PC-9 (cell line): ENCODE data around the gene GALNT13. TPM values are rescaled to one million over a fixed set of nuclear protein-coding genes. Genes with fewer than 3 reads are reported as not detected.

Experiments used
- BruUV-seq: library from RNA; stranded (reverse); fragments of 400-500 nt; replicated peaks from 2 replicates; lab custom pipeline; 2021; lab: Mats Ljungman, UMichigan
- CTCF ChIA-PET: fragments of 300-600 bp; sonication (Branson Sonifier 250); formaldehyde crosslinking; loops from one replicate; lab custom pipeline; 2022; ENCODE audit warnings: antibody characterized with exemption; lab: Charles Lee
- POLR2A ChIA-PET: fragments of 300-600 bp; sonication (Branson Sonifier 250); formaldehyde crosslinking; loops from one replicate; lab custom pipeline; 2022; ENCODE audit warnings: antibody characterized with exemption; ENCODE audit not compliant: unreplicated experiment; lab: Charles Lee
- DNase-seq, 2 experiments: peaks; one replicate each; pipeline versions ENCODE4 v3.0.0 to v3.0.0-alpha.2; 2015 to 2022; ENCODE audit warnings: mixed read lengths in 1 of 2
- H2AFZ ChIP-seq: fragments of 200-600 bp; sonication (generic); 2 replicates; pipeline ENCODE4 v1.8.1; 2017; ENCODE audit warnings: antibody characterized with exemption
- H3F3A ChIP-seq: fragments of 200-600 bp; sonication (generic); 2 replicates; pipeline ENCODE4 v1.8.1; 2017; ENCODE audit warnings: antibody characterized with exemption, mild to moderate bottlenecking, low read depth; ENCODE audit not compliant: insufficient read depth
- H3K27ac ChIP-seq: fragments of 200-600 bp; sonication (generic); 2 replicates; pipeline ENCODE4 v1.6.1; 2016; ENCODE audit warnings: mixed run types
- H3K27me3 ChIP-seq: fragments of 200-600 bp; sonication (generic); 2 replicates; pipeline ENCODE4 v1.6.1; 2016; ENCODE audit warnings: low read depth, mixed run types; ENCODE audit not compliant: insufficient read depth
- H3K36me3 ChIP-seq: fragments of 200-600 bp; sonication (generic); 2 replicates; pipeline ENCODE4 v1.6.1; 2016; ENCODE audit warnings: low read depth, mixed run types
- H3K4me1 ChIP-seq: fragments of 200-600 bp; sonication (generic); replicated peaks from 2 replicates; pipeline ENCODE4 v1.6.1; 2016; ENCODE audit warnings: mixed run types; ENCODE audit not compliant: insufficient read depth
- H3K4me2 ChIP-seq: fragments of 200-600 bp; sonication (generic); 2 replicates; pipeline ENCODE4 v1.6.1; 2017; ENCODE audit warnings: mixed run types
- H3K4me3 ChIP-seq: fragments of 200-600 bp; sonication (generic); 2 replicates; pipeline ENCODE4 v1.6.1; 2016; ENCODE audit warnings: mixed run types
- H3K79me2 ChIP-seq: fragments of 200-600 bp; sonication (generic); 2 replicates; pipeline ENCODE4 v1.6.1; 2017; ENCODE audit warnings: low read depth, mixed run types
- H3K9me2 ChIP-seq: fragments of 200-600 bp; sonication (generic); 2 replicates; pipeline ENCODE4 v1.8.1; 2017; ENCODE audit warnings: mild to moderate bottlenecking; ENCODE audit not compliant: insufficient read depth
- H3K9me3 ChIP-seq: fragments of 200-600 bp; sonication (generic); 2 replicates; pipeline ENCODE4 v1.8.1; 2016; ENCODE audit warnings: low read depth; ENCODE audit not compliant: insufficient read depth
- H4K20me1 ChIP-seq: fragments of 200-600 bp; sonication (generic); 2 replicates; pipeline ENCODE4 v1.8.1; 2017; ENCODE audit not compliant: insufficient read depth
- EZH2 ChIP-seq: fragments of 200-600 bp; sonication (generic); IDR thresholded peaks from 2 replicates; pipeline ENCODE4 v1.8.0; 2017; ENCODE audit warnings: antibody characterized with exemption, low read depth
- intact Hi-C: fragments of 100-400 bp; cut with micrococcal nuclease; formaldehyde crosslinking; loops from one replicate; pipeline ENCODE4 v1.10.0; 2022; ENCODE audit not compliant: unreplicated experiment
- total RNA-seq: library from RNA; stranded (reverse); gene quantifications from 2 replicates; pipeline ENCODE4 v1.2.3, GENCODE V29; 2021
- TF ChIP-seq, protein P1 (sequence below): fragments of 200-600 bp; sonication (generic); conservative IDR thresholded peaks from 2 replicates; pipeline ENCODE4 v1.6.1; 2017; ENCODE audit warnings: mixed run types, antibody characterized with exemption, mild to moderate bottlenecking, moderate library complexity

GALNT13 gene
- total RNA-seq, 1 experiment from 2014 or later: 3.6 TPM

DNA sequence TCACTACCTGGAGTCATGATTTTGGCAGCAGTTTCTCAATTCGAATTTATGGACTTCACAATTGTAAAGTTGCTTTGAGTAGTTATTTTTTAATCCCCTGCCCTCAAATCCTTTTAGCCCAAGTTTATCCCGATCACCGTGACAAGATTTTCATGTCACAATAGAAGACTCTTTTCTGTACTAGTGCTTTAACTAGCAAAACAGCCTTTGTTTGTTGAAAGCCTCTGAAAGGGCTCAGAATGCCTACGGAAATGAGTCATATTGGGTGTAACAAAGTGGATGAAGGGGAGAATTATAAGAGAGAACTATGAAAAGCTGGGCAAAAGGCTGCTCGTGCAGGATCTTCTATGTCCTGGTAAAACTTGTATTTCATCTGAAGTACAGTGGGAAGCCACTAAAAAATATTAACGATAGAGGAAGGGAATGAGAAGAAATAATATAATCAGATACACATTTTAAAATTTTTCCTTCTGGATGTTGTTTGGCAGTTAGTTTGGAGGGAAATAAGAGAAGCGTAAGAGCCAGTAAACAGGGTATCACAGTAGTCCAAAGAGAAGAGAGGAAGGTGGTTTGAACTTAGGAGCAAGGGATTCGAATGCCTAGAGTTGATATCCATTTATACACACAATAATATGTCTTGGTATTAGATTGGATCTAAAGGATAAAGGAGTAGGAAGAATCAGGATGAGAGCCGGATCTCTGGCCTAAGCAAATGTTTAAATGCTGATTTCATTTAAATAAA, 114.9 kb downstream of the GALNT13 start:
- H3K4me1 ChIP-seq: peaks cover 12% of the 10 kb centered on the region; the same call in 1 of the 2 replicates
- BruUV-seq: TSS peak; percentile 39
- no peaks in the 10 kb centered on the region for H4K20me1 ChIP-seq
- TF ChIP-seq, protein P1, sequence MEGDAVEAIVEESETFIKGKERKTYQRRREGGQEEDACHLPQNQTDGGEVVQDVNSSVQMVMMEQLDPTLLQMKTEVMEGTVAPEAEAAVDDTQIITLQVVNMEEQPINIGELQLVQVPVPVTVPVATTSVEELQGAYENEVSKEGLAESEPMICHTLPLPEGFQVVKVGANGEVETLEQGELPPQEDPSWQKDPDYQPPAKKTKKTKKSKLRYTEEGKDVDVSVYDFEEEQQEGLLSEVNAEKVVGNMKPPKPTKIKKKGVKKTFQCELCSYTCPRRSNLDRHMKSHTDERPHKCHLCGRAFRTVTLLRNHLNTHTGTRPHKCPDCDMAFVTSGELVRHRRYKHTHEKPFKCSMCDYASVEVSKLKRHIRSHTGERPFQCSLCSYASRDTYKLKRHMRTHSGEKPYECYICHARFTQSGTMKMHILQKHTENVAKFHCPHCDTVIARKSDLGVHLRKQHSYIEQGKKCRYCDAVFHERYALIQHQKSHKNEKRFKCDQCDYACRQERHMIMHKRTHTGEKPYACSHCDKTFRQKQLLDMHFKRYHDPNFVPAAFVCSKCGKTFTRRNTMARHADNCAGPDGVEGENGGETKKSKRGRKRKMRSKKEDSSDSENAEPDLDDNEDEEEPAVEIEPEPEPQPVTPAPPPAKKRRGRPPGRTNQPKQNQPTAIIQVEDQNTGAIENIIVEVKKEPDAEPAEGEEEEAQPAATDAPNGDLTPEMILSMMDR: no peak
- no peak for TF ChIP-seq EZH2
- no peaks in the 10 kb centered on the region for H3K79me2 ChIP-seq
- H3K4me2 ChIP-seq: peak overlapping the region; percentile 26; the same call in 1 of the 2 replicates
- CTCF ChIA-PET: no interaction called here
- H3K4me3 ChIP-seq: peak overlapping the region; percentile 11; the same call in 1 of the 2 replicates
- H3K36me3 ChIP-seq: no peaks in the 10 kb centered on the region
- intact Hi-C loops: no loop called here
- H3K9me3 ChIP-seq: no peaks in the 10 kb centered on the region
- H3F3A ChIP-seq: no peaks in the 10 kb centered on the region
- POLR2A ChIA-PET: no interaction called here
- H3K27me3 ChIP-seq: no peaks in the 10 kb centered on the region
- peak overlapping the region; percentile 44 for H3K27ac ChIP-seq
- no peak overlapping the region for H2AFZ ChIP-seq
- no peaks in the 10 kb centered on the region for H3K9me2 ChIP-seq
- peak; percentile 3 to 40 for DNase-seq

DNA sequence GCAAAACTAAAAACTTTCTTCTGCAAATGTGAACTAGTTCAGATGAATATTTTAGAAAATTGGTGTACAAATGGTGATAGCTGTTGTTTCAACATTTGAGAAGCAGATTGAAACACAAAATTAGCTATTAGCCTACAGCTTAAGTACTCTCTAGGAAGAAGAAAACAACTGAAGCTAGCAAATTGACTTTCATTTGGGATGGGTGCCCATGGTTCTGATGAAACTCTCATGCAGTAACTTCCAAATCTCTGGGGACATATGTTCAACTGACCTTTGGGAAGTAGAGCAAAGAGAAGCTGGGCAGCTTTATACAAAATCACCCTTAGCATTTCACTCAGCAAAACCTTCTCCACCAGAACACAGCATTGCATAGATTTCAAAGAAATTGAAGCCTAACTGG, 119.0 kb downstream of the GALNT13 start:
- TF ChIP-seq EZH2: no peak
- TF ChIP-seq, protein P1: no peak
- Histone ChIP-seq H2AFZ (no peak overlapping the region), H3K27ac (no peak overlapping the region), H3K4me1 (peaks cover 12% of the 10 kb centered on the region; the same call in 1 of the 2 replicates), H3K4me3 (no peak overlapping the region), H3F3A (no peaks in the 10 kb centered on the region), H3K27me3 (no peaks in the 10 kb centered on the region), H3K79me2 (no peaks in the 10 kb centered on the region), H4K20me1 (no peaks in the 10 kb centered on the region), H3K9me2 (no peaks in the 10 kb centered on the region), H3K9me3 (no peaks in the 10 kb centered on the region), H3K4me2 (no peak overlapping the region), H3K36me3 (no peaks in the 10 kb centered on the region)
- CTCF ChIA-PET: interaction anchor here (0.5 kb wide), 1 partner anchor 524 kb away, joined by 4 read pairs; no protein-coding TSS in a partner anchor
- POLR2A ChIA-PET: no interaction called here
- DNase-seq: no peak
- intact Hi-C loops: no loop called here
- no TSS peak for BruUV-seq

DNA sequence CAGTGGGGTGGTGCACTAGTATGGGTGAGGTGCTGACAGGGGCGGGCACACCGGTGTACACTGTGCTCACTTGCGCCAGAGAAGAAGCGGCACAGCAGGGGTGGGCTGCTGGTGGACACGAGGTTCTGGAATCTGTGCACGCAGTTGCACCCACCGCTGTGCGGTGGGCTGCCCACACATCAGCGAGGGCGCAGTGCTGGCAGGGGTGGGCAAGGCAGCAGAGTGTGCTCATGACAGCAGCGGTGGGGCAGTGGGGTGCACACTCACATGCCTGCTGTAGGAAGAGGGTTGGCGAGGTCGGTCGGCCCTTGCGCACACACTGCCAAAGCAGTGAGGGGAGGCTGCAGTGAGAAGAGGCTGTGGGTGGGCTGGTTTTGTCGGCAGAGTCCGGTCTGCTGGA, 141.8 kb downstream of the GALNT13 start:
- H3K9me2 ChIP-seq: no peaks in the 10 kb centered on the region
- H3K27me3 ChIP-seq: no peaks in the 10 kb centered on the region
- no peak overlapping the region for H3K27ac ChIP-seq
- TF ChIP-seq, protein P1: no peak
- TF ChIP-seq EZH2: no peak
- no peaks in the 10 kb centered on the region for H3K36me3 ChIP-seq
- BruUV-seq: no TSS peak
- H3K4me3 ChIP-seq: no peak overlapping the region
- ChIA-PET CTCF (no interaction called here), POLR2A (no interaction called here)
- no peak for DNase-seq
- H3F3A ChIP-seq: no peaks in the 10 kb centered on the region
- H2AFZ ChIP-seq: no peak overlapping the region
- intact Hi-C loops: no loop called here
- no peaks in the 10 kb centered on the region for H3K79me2 ChIP-seq
- H4K20me1 ChIP-seq: no peaks in the 10 kb centered on the region
- H3K4me2 ChIP-seq: no peak overlapping the region
- no peaks in the 10 kb centered on the region for H3K4me1 ChIP-seq
- H3K9me3 ChIP-seq: no peaks in the 10 kb centered on the region
